Mononuclear cell (primary cell): ENCODE data around the gene BPI. TPM values are rescaled to one million over a fixed set of nuclear protein-coding genes. Genes with fewer than 3 reads are reported as not detected.
"Not testable (repeated sequence)": the region's sequence is repeated elsewhere in the genome, so short reads cannot be mapped to it uniquely, and the experiment has no call there.

Source experiments
- H3K27me3 ChIP-seq: 2 replicates; pipeline ENCODE4 v1.6.0; 2011; ENCODE audit warnings: low read length, control low read depth; ENCODE audit not compliant: insufficient read depth
- H3K4me1 ChIP-seq: 2 replicates; pipeline ENCODE4 v1.5.1; 2011; ENCODE audit warnings: mild to moderate bottlenecking, low read length, control low read depth; ENCODE audit not compliant: insufficient read depth
- H3K4me3 ChIP-seq: 2 replicates; pipeline ENCODE4 v1.5.1; 2011; ENCODE audit warnings: mild to moderate bottlenecking, low read length, moderate library complexity
- H3K9me3 ChIP-seq: 2 replicates; pipeline ENCODE4 v1.5.1; 2011; ENCODE audit warnings: low read depth, mild to moderate bottlenecking, control low read depth, low read length
- total RNA-seq: library from RNA; depleted of rRNA; stranded (reverse); fragments of >200 nt; gene quantifications from one replicate; pipeline ENCODE4 v1.2.3, GENCODE V29; 2012

The BPI gene
- total RNA-seq, 1 donor = 5.5 TPM

DNA sequence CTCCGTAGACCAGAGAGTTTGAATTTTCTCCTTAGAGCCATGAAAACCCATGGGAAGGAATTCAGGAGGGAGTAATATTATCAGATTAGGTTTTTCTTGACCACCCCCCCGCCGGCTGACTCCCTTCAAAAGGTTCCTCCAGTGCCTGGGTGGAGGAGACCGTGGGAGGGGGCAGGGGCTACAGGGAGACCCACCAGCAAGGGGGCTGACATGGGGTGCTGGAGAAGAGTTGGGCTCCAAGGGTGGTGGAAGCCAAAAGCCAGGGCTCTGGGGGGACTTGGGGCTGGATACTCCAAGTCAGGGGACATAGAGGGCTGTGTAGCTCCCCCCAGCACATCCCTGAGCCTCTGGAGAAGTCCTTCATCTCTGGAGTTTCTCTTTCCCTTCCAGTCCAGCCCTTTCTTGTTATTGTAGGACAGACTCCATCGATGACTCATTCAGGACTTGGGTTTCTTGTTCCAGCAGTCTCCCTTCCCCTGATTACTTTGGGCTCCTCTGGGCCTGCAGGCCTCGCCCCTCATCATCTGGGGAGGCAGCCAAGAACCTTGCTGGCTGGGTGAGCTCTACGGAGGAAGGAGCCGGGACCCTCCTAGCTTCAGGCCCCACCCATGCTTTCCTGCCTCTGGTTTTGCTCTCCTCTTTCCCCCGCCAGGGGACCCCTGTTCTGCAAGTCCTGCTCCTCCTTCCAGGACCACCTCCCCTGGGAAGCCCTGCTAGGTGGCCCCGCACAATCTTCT lies 32.9 kb upstream of the BPI start:
- H3K9me3 ChIP-seq = no peaks in the 10 kb centered on the region
- H3K4me1 ChIP-seq = peaks cover 16% of the 10 kb centered on the region
- H3K4me3 ChIP-seq = no peak overlapping the region
- H3K27me3 ChIP-seq = no peaks in the 10 kb centered on the region

- Histone ChIP-seq H3K4me1 (peaks cover 19% of the 10 kb centered on the region), H3K4me3 (no peak overlapping the region), H3K27me3 (no peaks in the 10 kb centered on the region), H3K9me3 (no peaks in the 10 kb centered on the region)
Observed at GRCh38 chr20:38271608-38272120, 32.3 kb upstream of the BPI start.

DNA sequence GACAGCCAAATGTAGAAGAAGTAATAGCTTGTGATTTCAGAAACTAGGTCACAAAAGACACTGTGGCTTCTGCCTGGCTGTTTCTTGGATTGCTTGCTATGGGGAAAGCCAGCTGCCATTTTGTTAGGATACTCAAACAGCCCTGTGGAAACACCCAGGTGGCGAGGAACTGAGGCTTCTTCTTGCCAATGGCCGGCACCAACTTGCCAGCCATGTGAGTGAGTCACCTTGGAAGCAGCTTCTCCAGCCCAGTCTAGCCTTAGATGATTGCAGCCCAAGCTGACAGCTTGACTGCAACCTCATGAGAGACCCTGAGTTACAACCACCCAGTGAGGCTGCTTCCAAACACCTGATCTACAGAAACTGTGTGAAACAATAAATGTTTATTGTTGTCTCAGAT lies 31.6 kb upstream of the BPI start:
- Histone ChIP-seq H3K9me3 (no peaks in the 10 kb centered on the region), H3K4me3 (no peak overlapping the region), H3K4me1 (peaks cover 18% of the 10 kb centered on the region), H3K27me3 (no peaks in the 10 kb centered on the region)

GRCh38 chr20:38272961-38273360 lies 31.0 kb upstream of the BPI start:
- no peaks in the 10 kb centered on the region for H3K27me3 ChIP-seq

GRCh38 chr20:38275815-38276550 lies 28.0 kb upstream of the BPI start:
- no peaks in the 10 kb centered on the region for H3K27me3 ChIP-seq
- no peaks in the 10 kb centered on the region for H3K9me3 ChIP-seq
- H3K4me3 ChIP-seq = no peak overlapping the region
- peaks cover 15% of the 10 kb centered on the region for H3K4me1 ChIP-seq

More at GRCh38 chr20:38272961-38273360, 31.0 kb upstream of the BPI start:
- H3K9me3 ChIP-seq = no peaks in the 10 kb centered on the region
- no peak overlapping the region for H3K4me3 ChIP-seq
- H3K4me1 ChIP-seq = peaks cover 15% of the 10 kb centered on the region

DNA sequence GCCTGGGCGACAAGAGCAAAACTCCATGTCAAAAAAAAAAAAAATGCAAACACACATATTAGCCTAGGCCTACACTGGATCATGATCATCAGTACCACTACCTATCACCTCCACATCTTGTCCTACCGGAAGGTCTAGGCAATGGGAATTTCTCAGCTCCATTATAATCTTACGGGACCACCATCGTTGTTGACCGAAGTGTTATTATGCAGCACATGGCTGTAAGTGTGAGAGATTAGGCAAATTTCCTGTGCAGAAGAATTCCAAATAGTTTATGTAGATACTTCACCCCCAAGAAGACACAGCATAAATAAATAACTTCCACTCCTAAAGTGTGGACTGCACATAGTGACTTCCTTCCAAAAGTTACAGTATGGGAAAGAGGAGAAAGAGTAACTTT lies 26.7 kb upstream of the BPI start:
- Histone ChIP-seq H3K4me1 (peaks cover 15% of the 10 kb centered on the region), H3K4me3 (no peak overlapping the region), H3K27me3 (no peaks in the 10 kb centered on the region), H3K9me3 (no peaks in the 10 kb centered on the region)

GRCh38 chr20:38277691-38278090 lies 26.3 kb upstream of the BPI start:
- H3K27me3 ChIP-seq = no peaks in the 10 kb centered on the region

GRCh38 chr20:38278131-38278530 lies 25.8 kb upstream of the BPI start:
- Histone ChIP-seq H3K4me3 (no peak overlapping the region), H3K27me3 (no peaks in the 10 kb centered on the region), H3K9me3 (no peaks in the 10 kb centered on the region), H3K4me1 (peaks cover 15% of the 10 kb centered on the region)

More at GRCh38 chr20:38277691-38278090, 26.3 kb upstream of the BPI start:
- peaks cover 15% of the 10 kb centered on the region for H3K4me1 ChIP-seq
- H3K4me3 ChIP-seq = no peak overlapping the region
- H3K9me3 ChIP-seq = no peaks in the 10 kb centered on the region

DNA sequence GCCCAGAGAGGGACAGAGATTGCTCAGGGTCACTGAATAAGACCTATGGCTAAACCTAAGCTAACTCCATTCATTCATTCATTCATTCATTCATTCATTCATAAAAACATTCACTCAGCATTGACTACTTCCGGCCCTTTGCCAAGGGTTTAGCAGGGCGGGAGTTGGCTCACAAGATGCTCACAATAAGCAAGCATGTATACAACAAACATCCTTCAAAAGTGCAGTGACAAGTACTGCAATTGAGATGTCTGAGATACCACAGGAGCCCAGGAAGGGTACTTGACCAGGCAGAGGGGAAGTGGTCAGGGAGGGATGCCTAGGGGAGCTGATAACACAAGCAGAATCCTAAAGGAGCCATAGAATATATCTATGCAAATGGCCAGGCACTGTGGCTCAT lies 25.2 kb upstream of the BPI start:
- no peaks in the 10 kb centered on the region for H3K27me3 ChIP-seq
- H3K4me3 ChIP-seq = no peak overlapping the region
- peaks cover 15% of the 10 kb centered on the region for H3K4me1 ChIP-seq
- no peaks in the 10 kb centered on the region for H3K9me3 ChIP-seq

GRCh38 chr20:38281176-38281915 lies 22.6 kb upstream of the BPI start:
- not testable (repeated sequence) for H3K27me3 ChIP-seq, H3K4me3 ChIP-seq, H3K4me1 ChIP-seq, H3K9me3 ChIP-seq

DNA sequence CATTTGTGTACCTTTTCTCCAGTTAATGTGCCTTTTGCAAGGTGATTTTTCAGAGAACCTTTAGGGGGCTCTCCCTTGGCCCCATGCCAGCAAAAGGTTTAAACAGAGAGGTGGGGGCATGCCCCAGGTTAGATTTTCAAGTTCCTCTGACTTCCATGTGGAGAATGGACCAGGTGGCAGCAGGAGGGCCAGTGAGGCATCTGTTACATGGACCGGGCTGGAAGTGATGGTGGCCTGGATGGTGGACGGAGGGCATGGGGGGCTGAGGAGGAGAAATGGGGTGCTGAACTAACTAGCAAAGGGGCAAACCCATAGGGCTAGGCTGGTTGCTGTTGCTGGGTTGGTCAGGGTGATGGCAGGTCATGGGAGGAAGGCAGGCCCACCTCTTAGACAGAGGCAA lies 20.7 kb upstream of the BPI start:
- H3K9me3 ChIP-seq = no peaks in the 10 kb centered on the region
- no peaks in the 10 kb centered on the region for H3K27me3 ChIP-seq
- peaks cover 18% of the 10 kb centered on the region for H3K4me1 ChIP-seq
- H3K4me3 ChIP-seq = no peak overlapping the region

DNA sequence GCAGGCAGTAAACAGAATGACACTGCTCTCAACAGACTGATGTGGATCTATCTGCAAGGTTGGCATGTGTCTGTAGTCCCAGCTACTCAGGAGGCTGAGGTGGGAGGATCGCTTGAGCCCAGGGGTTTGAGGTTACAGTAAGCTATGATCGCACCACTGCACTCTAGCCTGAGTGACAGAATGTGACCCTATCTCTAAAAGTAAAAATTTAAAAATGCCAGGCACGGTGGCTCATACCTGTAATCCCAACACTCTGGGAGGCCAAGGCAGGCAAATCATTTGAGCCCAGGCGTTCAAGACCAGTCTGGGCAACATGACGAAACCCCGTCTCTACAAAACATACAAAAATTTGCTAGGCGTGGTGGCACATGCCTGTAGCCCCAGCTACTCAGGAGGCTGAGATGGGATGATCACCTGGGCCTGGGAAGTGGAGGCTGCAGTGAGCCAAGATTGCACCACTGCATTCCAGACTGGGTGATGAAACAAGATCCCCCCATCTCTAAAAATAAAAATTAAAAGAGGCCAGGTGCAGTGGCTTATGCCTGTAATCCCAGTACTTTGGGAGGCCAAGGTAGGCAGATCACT lies 19.8 kb upstream of the BPI start:
- not testable (repeated sequence) for H3K9me3 ChIP-seq, H3K27me3 ChIP-seq, H3K4me3 ChIP-seq
- peaks cover 26% of the 10 kb centered on the region for H3K4me1 ChIP-seq

GRCh38 chr20:38284893-38285444 lies 19.0 kb upstream of the BPI start:
- Histone ChIP-seq H3K9me3 (no peaks in the 10 kb centered on the region), H3K4me1 (peaks cover 26% of the 10 kb centered on the region), H3K4me3 (no peak overlapping the region), H3K27me3 (no peaks in the 10 kb centered on the region)

DNA sequence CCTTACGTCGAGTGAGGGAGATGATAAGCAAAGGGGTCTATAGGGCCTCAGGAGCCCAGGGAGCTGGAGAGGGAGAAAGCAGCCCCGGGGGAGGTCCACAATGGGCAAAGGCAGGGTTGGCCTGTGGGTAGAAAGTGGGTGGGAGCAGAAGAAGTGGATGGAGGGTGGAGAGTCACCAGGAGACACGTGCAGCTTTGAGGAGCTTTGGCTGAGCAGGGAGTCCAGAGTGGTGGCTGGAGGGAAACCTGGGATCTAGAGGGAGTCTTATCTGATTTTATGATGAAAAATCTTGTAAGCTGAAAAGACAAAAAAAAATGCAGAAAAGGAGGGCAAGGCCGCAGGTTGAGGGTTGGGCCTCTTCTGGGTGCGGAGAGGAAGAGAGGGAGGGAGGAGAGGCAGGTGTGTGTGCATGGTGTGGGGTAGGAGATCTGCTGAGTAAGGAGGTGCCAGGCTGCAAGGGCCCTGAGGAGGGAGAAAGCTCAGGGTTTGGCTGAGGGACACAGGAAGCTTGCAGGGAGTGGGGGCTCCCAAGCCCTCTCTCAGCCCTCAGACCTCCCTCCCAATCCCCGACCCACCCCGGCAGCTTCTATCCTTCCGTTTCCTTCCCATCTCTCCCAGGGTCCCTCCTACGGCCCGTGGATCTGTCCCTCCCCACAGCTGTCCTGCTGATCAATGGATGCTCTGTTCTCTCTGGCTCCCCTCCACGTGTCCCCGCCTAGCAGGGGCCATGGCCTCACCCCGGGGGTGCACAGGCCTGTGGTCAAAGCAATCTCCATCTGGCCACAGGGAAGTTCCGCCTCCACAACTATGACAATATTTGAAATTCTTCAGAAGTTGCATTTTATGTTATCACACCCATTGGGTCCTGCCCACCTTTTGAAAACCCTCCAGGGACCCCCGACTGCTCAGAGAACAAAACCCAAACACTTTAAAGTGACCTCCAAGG lies 17.1 kb upstream of the BPI start:
- H3K4me1 ChIP-seq = peaks cover 42% of the 10 kb centered on the region
- H3K4me3 ChIP-seq = no peak overlapping the region
- H3K9me3 ChIP-seq = no peaks in the 10 kb centered on the region
- no peaks in the 10 kb centered on the region for H3K27me3 ChIP-seq
